Mesangial cell (primary cell): ENCODE data around the gene SLX4IP. TPM values are rescaled to one million over a fixed set of nuclear protein-coding genes. Genes with fewer than 3 reads are reported as not detected.

ENCODE experiments used
- total RNA-seq: library from RNA; depleted of rRNA; stranded (reverse); fragments of >200 nt; gene quantifications from 2 replicates; pipeline ENCODE4 v1.2.3, GENCODE V29; 2015

SLX4IP gene
- total RNA-seq = 2.0 and 3.2 TPM in 2 replicates

DNA sequence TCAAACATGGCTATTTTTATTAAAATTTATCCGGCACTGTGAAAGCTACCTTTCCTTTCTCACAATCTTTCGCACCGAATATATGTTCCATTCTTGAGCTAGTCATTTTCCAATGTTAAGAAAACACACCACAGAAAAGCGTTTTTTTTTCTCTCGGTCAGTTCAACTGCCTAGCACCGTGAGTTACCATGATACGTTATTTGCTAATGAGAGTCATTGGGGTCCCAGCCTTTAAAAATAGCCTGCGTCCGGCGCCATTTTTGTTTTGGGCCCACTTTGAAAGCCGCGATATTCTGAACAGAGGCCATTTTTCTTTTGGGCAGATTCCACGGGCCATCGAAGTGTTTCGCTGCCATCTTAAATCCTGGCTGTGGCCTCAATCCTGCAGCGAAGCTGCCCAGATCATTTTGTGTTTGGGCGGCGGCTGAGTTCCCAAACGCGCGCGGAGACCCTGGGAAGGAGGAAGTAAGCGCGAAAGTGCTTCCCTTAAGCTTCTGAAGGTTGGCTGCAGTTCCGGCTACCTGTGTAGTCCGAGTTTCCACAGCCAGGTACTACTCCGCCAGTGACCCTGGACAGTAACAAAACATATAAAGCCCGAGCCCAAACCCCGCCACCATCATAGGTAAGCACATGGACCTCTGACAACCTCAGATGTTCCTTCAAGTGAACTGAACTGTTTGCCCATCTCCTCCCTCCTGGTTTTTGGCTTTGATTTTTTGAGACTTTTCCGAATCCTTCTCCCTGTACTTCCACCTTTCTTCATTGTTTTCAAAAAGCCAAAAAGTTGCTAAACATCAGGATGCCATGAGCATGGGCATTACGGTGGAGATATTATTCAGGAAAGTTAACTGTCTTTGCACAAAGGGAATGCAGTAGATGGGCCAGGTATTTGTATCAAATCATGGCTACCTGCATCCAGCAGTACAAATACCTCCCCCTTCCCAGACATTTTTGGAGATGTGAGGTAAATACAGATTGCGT, at the start of gene SLX4IP:
TSS of gene SLX4IP (plus strand) at position 474 of the 981 bp plus-strand sequence. CDS start 22,900 bp downstream, outside the sequence.

GRCh38 chr20:10433623-10434466, 1.3 kb upstream of the SLX4IP start, which contains the start of gene MKKS:
Gene MKKS (minus strand): TSS chr20:10434222. CDS start chr20:10413514, 20,708 bp downstream.

DNA sequence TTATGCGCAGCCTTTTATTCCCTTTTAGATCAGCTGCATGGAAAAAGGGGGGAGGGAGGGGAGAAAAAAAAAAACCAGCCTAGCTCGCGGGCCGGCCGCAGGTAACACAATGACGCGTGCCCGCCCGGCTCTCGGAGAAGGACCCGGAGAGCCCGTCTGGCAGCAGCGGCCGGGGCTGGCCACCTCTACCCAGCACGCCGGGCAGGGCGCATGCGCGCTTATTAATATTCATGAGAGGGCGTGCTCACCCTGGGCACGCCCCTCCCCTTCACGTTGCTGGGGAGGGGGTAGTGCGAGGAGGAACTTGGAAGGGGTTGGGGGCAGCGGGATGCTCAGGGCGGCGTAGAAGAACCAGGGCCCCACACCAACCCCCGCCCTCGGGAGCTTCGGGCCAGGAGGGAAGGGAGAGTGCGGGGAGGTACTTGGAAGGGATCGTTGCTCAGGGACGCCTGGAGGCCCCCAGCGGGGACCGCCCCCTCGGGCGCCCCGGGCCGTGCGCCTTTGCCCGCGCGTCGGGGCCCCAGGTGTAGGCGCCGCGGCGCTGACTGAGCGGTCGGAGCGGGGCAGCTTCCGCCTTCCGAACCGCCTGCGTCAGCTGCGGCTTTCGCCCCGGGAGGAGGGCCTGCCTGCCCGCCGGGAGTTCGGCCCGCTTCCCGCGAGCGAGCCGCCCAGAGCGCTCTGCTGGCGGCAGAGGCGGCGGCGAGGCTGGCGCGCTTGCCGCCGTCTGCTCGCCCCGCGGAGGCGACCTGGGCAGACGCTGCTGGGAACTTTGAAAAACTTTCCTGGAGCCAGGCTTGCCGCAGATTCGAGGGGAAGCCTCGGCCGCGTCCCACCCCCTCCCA, 239.0 kb downstream of the SLX4IP start, which contains the start of gene JAG1:
TSS of gene JAG1 (minus strand) at position 158 of the 842 bp plus-strand sequence. CDS start 469 bp downstream, outside the sequence.

Other genes starting within 250 kb of the SLX4IP start
- gene SNAP25, start 216.5 kb upstream of the SLX4IP start, total RNA-seq = 1.9 and 2.0 TPM in 2 replicates
- gene MKKS, start 1.1 kb upstream of the SLX4IP start, total RNA-seq = 5.1 and 7.5 TPM in 2 replicates
- gene JAG1, start 238.7 kb downstream of the SLX4IP start, total RNA-seq = 42.5 and 44.5 TPM in 2 replicates